NCI-H146 treated with DMSO at 0.1 percent for 48 hours (cell line): ENCODE results near the gene CHD2.
"Not testable (repeated sequence)": the region's sequence is repeated elsewhere in the genome, so short reads cannot be mapped to it uniquely, and the experiment has no call there.

Experiments used
- DNase-seq: peaks from one replicate; lab custom pipeline; 2025; ENCODE audit not compliant: unreplicated experiment; lab: John Stamatoyannopoulos, UW

CHD2 gene

DNA sequence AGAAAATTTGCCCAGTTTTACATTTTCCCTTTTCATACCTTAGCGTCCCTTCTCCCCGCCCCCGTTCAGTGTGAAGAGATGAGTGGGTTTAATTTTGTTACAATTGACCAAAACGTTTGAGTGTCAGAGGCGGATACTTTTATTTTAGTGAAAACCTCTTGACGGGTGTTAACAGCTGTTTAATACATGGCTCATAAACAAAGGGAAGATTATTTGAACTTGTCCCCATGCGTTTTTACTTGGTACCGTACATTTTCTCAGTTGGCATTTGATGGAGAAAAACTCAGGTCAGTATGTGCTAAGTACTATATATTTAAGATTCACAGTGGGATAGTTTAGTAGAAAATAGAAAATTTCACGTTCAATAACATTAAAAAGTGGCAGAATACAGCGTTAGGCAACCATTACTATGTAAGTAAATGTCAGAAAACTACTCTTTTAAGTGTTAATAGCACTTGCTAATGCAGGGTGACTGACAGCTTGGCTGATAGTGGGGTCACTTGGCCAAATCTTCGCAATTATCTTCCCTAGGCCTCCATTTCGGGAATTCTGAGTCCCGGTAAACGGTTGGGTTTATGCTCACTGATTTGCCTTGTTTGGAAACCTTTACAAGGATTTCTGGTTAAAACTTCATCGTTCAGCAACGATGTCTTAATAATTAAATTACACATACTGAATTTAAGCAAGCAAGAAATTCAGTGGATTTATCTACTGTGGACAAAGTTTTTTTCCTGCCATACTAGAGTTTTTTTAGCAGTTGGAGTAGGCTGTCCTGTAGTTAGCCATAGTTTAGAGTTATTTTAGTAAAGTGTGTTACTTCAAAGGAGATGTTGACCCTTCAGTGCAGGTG is 4.8 kb downstream of the CHD2 start:
- no peak for DNase-seq

DNA sequence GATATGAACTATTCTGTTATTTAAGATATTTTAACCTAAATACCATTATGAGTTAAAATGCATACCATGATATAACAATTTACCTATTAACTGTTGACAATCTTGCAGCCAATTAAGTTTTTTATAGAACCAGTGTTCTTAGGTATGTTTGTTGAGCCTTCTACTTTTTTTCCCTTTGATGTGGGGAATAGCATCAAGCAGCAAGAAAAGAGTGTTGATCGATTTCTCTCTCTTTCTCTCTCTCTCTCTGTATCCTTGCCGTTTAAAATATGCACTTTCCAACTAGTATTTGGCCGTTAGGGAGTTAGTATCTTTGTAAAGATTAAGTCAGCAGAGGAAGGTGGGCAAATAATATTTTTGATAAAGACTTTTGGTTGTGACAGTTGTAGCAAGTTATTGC is 5.9 kb downstream of the CHD2 start:
- no peak for DNase-seq

DNA sequence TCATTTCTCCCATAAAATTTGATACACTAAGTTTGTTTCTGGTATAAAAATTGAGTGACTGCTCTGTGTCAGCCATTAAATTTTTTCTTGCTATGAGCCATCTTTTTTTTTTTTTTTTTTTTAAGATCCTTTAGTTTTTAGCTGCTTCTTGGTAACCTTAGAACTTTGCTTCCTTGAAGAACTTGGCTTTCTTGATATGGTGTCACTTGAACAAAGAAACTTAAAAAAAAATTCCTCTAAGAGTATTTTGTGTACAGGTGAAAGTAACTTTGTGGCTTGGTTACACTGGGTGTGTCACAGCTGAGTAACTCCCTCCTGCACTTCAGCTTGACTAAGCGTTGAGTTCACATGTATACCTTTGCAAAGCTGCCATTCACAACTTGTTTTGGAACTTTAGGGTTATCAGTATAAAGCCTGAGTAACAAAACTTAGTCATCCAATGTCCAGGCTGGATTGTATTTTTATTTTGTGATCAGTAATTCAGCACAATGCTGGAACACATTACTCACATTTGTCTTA is 6.5 kb downstream of the CHD2 start:
- DNase-seq = no peak

DNA sequence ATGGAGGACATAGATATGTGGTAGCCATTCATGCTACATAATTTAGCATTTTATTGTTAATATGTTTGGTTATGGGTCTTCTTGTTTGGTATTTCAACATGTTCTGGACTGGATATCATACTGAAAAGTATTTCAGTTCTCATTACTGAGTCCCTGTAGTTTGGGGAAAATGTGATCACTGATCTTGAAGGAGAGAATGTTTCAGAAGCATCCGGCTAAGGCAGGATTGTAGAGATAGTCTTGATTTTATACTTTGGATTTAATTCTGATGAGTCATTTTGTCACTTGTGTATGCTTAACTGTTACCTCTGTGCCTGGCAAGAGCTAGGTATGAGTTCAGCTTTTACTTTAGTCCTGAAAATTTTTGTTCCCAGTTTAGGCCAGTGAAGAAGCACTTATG is 7.1 kb downstream of the CHD2 start:
- DNase-seq = no peak

DNA sequence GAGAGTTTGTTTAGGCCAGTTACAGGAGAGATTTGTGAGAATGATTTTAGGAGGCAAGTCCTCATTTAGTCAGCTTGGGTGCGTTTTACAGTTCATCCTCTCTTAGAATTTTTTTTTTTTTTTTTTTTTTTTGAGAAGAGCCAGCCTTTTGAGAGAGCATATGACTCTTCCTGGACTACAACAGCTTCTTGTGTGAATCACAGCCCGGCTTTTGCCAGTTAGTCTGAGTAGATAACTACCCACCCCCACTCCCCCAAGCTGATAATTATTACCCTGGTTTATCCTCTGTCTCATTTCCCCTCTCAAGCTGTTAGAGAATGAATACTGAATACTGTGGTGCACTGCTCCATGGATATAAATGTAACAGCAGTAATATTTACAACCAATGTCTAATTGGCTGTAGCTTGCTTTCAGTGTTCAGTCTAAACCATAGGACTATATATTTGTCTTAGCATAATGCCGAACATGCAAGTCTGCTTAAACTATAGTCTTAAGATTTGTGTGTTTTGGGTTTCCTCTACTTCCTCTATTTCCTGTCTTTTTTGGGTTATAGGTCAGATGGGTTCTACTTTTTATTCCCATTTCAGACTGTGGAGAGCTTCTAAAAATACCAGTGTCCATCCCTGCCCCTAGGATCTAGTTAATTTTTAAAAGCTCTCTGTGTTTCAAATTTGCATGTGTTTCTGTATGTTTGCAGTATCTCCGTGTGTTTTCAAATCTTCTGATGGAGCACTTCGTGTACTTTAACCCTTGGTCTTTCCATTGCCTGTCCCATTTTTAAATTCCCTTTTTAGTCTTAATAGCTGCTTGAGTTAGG is 8.0 kb downstream of the CHD2 start:
- DNase-seq = no peak

DNA sequence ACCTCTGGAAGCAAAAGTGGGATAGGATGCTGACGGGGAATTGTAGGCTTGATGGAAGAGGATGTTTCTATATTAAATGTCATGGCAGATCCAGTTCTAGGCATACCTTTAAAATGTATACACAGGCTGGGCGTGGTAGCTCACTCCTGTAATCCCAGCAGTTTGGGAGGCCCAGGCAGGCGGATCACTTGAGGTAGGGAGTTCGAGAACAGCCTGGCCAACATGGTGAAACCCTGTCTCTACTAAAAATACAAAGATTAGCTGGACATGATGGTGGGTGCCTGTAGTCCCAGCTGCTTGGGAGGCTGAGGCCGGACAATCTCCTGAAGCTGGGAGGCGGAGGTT is 8.6 kb downstream of the CHD2 start:
- no peak for DNase-seq

DNA sequence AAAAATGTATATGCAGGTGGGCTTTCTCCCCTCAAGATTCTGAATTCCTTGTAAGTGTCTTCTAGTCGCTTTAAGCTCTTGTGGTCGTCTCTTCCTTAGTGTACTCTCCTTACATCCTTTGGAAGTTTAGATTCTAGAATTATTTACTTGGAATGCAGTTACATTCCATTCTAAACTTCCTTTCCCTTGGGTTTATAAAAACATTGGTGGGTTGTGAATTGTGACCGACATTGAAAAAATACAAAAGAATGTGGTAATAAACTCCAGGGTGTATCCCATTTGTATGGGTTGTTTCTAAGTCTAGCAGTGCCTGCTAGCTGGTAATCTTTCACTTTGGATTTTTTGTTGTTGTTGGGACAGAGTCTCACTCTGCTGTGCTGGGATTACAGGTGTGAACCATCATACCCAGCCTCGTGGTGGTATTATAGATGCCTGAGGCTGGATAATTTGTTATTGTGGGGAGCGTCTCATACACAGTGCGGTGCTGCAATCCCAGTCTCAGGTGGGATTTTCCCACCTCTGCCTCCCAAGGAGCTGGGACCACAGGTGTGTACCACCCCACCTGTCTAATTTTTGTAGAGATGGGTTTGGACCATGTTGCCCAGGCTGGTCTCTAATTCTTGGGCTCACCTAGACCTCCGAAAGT is 9.1 kb downstream of the CHD2 start:
- DNase-seq = no peak

DNA sequence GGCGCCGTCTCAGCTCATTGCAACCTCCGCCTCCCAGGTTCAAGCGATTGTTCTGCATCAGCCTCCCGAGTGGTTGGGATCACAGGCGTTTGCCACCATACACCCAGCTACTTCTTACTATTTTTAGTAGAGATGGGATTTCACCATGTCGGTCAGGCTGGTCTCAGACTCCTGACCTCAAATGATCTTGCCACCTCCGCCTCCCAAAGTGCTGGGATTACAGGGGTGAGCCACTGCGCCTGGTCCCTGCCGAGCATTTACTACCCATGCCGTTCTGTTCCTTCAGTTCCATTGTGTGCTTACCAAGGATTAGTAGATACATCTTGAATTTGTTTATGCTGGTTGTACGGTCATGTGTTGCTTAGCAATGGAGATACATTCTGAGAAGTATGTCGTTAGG is 10.3 kb downstream of the CHD2 start:
- no peak for DNase-seq

DNA sequence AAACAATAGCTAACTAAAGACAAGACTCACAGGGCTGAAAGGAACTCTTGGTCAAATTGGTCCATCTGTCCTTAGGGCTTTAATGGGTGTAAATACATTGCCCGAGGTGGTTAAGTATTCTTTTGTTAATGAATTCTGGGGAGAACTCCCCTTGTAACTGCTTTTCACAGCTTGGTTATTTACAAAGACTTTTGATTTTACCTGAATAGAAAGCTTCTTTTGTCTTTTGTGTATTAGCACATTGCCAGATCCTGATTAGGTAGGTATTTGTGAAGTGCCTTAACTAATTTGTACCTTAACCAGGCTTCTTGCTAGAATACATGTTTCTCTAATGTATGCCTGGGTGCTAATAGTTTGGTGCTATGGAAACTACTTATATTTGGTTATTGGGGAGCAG is 14.0 kb downstream of the CHD2 start:
- peak; percentile 50 for DNase-seq

DNA sequence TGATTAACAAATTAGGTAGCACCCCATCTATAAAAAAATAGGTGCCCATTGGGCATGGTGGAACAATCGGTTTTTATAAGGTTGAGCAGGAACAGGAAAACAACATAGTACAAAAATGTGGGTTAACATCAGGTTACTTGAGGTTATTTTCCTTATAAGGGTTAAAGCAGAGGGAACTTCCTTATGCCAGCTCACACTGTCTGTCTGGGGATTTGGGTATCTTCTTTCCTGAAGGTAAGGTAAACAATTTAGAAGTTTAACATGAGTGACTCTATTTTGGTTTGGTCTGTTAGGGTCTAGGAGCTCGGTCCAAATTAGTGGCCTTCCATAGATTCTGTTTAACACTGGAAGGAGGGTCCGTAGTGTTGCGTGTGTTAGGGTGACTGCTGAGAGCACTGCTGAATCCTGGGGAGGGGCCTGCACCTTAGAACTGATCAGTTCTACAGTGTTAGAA is 14.7 kb downstream of the CHD2 start:
- DNase-seq = no peak

DNA sequence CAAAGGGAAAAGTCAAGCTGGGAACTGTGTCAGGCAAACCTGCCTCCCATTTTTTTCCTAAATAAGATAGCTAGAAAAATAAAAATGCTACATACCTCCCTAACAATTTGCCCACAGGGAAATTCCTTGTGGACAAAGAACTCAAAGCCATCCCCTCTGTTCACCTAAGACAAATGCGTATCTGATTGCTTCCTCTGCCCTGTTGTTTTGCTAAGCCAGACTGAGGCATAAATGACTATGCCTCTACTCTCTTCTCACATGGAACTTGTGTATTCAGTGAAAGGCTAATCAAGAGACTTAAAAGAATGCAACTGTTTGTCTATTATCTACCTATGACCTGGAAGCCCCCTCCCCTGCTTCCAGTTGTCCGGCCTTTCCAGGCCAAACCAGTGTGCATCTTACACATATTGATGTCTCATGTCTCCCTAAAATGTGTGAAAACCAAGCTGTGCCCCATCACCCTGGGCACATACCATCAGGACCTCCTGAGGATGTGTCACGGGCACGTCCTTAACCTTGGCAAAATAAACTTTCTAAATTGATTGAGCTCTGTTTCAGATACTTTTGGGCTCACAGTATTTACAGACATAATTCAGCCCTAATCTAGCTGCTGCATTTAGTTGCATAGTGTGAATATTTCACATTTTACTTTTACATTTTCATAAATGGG is 15.8 kb downstream of the CHD2 start:
- DNase-seq = no peak

DNA sequence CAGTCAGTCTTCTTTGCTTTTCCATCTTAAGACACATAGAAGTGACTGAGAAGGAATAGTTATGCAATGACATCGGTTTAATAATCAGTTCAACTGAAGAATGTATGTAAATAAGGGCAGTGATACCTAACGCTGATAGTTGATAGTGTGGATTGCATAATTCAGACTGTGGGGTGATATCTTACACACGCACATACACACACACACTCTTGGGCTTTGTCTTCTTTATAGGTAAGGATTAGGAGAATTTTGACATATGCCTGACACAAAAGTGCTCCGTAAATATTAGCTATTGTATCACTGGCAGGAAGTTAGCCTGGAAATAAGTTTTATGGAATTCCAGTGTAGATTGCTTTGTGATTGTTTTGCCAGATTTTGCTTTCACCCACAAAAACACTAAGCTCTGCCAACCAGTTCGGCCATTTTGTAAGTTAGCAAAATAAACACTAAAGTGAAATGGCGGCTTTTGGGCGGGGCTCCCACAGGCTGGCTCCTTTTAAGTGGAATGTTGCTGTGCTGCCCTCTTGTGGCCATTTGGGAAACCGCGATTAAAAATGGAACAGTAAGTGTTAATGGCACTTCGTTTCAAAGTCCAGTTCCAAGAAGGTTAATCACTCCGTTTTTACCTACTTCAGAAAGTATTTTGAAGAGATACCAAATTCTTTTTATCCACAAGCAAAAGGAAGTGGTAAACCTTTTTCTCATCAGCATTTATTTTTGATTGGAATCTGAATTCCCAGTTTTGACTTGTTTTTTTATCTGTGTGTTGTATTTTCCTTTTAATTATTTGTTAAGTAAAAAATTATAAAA is 17.7 kb downstream of the CHD2 start:
- peak; percentile 88 for DNase-seq

DNA sequence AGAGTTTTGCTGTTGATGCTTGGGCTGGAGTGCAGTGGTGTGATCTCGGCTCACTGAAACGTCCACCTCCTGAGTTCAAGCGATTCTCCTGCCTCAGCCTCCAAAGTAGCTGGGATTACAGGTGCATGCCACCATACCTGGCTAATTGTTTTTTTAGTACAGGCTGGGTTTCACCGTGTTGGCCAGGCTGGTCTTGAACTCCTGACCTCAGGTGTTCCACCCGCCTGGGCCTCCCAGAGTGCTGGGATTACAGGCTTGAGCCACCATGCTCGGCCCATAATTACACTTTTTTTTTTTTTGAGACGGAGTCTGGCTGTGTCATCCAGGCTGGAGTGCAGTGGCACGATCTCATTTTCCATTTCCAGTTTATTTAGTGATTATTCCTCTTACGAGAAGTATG is 18.8 kb downstream of the CHD2 start:
- not testable (repeated sequence) for DNase-seq

DNA sequence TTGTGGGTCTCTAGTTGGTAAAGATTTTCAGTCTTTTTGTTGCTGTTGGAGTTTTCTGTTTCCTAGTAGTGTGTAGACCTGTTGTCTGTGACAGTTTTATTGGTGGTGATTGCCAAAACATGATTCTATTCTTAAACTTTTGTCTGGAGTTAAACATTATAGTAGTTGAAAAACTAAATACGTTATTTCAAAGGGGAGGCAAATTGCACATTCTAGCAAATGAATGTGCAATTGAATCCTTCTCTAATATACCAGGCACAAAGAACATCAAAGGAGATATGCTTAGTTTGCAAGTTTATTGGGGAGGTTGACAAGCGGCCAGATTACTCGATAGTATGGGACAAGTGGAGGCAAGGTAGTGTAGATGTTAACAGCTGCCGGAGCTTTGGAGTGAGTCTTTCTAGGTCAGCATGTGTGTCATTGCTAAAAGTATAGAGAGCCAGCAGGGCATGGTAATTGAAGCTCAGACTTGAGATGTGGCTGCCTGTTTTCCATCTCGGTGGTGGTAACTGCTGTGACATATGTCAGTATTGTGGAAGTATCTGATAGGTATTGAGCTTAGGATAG is 20.6 kb downstream of the CHD2 start:
- DNase-seq = no peak

DNA sequence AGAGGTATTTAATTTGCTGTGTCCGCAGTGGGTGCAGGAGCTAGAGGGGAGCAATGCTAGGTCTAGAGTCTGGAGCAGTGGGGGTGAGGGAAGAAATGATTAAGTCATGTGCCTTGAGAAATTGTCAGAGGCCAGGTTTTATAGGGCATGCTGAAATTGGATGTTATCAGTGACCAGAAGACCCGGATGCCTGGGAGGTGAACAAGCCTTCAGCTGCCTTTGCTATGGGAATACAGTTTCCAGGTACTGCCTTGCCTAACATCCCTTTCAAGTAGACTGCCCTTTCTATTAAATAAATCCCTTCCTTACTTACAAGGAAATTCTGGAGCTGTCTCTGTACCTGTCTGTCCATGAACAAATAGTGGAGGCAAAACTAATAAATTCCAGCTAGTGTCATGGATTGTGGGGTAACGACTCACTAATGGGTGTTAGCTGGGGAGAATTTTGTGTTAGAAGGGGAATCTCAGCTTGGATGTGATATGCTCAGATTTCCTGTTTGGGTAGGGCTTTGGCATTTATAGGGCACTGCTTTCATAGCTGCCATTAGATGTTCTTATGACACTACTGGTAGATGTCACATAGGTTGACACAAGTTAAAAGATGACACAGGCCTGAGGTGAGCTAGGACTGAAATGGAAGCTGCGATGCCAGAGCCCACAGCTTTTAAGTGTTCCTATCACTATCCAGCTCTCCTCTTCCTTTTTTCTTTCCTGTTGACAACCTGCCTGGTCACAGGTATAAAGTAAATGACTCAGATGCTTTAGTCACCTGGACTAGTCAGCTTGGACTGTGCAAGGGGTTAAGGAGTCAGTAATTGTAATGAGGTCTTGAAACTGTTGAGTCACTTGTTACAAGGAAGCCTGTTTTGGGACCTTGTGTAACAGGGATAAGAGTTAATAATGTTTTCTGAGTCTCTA is 21.3 kb downstream of the CHD2 start:
- DNase-seq = no peak

DNA sequence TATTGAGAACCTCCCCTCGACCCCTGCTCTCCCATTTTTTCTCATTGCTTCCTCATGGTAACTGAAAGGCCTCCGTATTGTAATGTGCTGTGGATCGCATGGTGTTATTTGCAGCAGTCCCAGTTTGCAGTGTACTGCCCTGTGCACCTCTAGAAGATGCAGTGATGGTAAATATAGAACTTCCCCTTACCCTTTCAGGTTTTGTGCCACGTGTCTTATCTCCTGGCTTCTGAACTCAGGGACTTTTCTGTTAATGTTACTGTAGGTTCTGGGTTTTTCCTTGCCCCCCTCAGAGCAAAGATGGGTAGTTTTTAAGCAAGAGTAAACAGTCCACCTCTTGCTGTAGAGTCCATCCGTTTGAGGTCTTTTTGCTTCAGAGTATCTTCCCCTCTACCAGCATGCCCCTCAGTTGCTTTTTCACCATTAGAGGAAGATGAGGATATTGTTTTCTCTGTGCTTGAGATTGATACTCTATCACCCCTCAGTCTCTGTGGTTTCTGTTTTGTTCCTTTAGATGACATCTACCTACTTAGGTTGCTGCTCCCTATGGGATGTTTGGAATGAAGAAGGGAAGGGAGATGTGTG is 22.4 kb downstream of the CHD2 start:
- DNase-seq = no peak

DNA sequence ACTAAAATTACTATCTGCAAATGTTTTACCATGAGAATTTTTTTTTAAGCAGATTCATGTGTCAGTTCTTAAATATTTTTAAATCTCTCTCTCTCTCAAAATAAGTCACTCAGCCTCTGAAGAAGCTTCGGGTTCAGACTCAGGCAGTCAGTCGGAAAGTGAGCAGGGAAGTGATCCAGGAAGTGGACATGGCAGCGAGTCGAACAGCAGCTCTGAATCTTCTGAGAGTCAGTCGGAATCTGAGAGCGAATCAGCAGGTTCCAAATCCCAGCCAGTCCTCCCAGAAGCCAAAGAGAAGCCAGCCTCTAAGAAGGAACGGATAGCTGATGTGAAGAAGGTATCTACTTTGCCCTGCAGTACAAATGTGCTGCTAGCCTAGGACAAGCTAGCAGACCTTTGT is 24.1 kb downstream of the CHD2 start:
- DNase-seq = no peak

DNA sequence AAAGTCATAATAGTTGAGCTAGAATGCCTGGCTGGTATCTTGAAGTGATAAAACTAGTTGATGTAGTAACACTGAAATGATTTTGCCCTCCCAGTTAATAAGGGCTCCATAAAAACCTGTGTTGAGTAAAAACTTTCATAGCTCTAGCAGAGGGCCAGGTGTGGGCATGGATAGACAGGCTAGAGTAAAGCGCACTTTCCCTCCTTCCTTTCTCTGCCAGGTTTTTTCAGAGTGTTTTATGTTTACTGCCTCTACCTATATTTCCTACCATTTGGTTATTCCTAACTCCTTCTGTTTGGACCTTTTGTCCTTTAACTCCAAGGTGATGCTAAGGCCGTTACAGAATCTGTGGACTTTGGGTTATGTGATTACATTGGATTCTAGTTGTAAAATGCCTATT is 25.3 kb downstream of the CHD2 start:
- no peak for DNase-seq
